HG03280 (cell line): ENCODE measurements around the gene QSOX1.

ENCODE experiments used
- ATAC-seq: cut with Tn5 transposase; IDR thresholded peaks from one replicate; pipeline ENCODE4 v1.9.1; 2021; ENCODE audit warnings: mild to moderate bottlenecking, moderate library complexity; ENCODE audit not compliant: unreplicated experiment

QSOX1 gene

GRCh38 chr1:180248731-180249681, 94.3 kb downstream of the QSOX1 start:
- no peak for ATAC-seq

GRCh38 chr1:180249725-180250498, 95.2 kb downstream of the QSOX1 start:
- no peak for ATAC-seq

DNA sequence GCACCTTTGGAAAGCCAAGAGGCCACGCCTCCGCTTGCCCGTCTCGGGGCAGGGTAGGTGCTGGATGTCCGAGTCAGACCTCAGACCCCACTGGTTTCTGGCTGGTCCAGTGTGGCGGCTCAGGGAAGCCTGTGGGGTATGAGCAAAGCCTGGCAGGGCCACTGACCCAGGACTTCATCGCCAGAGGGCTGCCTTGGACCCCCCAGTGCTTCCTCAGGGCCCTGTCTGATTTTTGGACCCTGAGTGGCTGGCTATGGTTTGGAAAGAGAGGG, 95.8 kb downstream of the QSOX1 start:
- no peak for ATAC-seq

DNA sequence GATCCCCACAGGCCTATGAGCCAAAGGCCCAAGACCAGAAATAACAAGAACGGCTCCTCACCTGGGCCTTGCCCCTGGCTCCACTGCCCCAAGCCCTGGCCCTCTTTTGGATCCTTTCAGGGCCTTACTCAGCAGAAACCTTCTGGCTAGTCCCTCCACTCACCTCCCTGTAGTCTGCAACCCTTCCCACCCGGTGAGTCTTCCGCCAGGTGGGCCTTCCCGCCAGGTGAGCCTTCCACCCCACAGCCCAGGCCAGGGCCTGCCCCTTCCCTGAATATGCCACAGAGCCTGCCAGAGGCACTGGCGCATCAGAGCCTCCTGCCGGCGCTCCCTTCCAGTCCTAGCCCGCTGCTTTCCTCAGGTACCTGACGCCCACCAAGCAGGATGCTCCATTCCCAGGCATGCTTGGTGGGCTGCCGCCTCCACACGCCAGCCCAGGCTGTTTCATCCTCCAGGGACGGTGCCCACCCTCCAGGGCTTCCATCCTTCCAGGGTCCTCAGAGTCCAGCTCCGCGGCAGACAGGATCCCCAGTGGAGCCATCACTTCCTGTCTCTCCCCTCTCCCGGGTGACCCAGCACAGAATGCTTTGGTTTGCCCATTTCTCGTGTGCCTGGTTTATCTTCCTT, 96.3 kb downstream of the QSOX1 start:
- no peak for ATAC-seq

DNA sequence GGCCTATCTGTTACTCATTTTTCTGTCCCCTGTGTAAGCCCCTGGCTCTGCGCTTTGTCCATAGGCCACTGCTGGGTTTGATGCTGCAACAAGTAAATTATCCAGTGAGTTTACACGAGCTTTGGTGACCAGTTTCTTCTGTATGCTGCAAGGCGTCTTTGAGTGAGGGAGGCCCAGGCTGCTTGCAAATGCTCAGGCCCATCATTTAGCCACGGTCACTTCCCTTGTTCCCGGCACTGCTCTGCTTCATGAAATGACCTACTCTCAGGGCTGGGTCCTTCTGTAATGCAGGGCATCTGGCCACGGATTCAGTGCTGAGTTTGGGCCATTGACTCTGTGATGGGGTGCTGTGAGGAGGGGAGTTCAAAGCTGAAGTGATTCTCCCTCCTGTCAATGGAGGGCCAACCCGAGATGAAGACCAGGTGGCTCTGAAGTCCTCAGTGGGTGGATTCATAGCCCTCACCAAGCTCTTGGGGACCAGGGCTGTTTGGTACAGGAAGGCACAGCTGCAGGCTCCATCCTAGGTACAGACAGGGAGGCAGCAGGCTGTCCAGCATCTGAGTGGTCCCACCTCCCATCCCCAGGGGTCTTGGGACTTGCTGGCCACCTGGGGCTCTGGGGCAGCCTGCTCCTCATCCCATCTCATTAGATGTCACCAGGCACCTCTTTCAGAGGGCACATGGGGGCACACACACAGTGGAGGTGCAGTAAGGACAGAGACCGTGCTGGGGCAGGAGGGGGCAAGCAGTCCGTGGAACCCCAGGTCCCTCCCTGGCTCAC, 97.0 kb downstream of the QSOX1 start:
- no peak for ATAC-seq

DNA sequence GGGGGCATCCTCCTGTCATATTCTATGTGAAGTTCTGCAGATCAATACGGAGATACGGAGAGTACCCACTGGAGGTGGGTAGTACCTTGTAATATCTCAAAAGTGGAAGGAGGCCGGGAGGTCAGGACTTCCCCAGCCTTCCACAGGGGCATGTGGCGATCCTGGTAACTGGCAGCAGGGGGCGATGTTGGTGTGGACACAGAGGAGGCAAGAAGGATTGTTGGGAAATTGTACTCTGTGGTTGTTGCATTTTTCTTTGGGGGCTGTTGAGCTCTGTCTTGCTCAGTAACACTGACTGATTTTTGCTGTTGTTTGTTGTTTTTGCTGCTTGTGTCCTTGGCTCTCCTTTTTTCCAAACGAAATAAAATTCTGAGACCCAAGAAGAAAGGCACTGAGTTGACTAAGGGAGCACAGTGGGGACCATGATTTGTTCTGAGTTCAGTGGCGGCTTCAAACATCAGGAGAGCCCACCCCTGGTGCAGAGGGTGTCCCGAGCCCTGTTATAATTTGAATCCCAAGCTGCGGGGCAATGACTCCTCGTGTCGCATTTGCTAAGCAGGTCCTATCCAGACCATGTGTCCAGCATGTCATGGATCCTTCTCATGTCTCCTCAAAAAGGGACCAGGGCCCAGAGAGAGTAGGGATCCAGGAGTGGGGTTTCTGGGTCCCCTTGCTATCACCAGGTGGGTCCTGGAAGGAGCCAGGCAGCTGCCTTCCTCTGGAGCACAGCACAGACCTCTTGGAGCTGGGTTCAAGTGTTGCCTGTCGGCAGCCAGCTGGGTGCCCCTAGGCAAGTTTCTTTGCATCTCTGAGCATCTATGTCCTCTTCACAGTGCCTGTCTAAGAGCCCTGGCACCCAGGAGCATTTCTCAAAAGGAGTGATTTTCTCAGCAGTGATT, 98.2 kb downstream of the QSOX1 start:
- ATAC-seq, result peak; percentile 74
